Measurements from ENCODE around the gene IDNK. TPM values are rescaled to one million over a fixed set of nuclear protein-coding genes. Genes with fewer than 3 reads are reported as not detected.

The IDNK gene
- total RNA-seq, 1 donor from 2014 or later: 4.5 TPM

DNA sequence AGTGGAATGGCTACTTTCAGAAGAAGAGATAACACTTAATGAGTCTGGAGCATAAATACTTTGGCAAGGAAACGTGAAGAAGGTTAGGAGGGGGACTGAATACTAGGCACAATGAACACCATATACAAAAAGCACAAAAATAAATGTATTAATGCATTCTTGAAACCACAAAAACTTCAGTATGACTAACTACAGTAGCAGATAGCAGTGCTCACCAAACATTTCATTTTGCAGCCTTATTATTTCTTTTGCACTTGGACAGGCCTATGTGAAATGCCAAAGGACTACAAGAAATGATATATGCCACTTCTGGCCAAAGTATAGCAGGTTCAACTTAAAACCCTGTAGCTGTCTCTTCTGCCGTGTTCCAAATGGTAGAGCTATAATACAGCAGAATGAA is 58.5 kb downstream of the IDNK start:
- DNase-seq (ENCODE audit: low spot score, unreplicated experiment): no peak
- Mint-ChIP-seq H3K4me3 (ENCODE audit: low read depth) (no peak overlapping the region), H3K36me3 (ENCODE audit: insufficient read depth) (peaks cover 23% of the 10 kb centered on the region), H3K27ac (peak overlapping the region; percentile 39), H3K4me1 (ENCODE audit: low read depth) (peaks cover 11% of the 10 kb centered on the region), H3K27me3 (no peaks in the 10 kb centered on the region), H3K9me3 (ENCODE audit: low read depth) (no peaks in the 10 kb centered on the region)
- no peak for TF ChIP-seq CTCF (IDR thresholded peaks at IDR 0.05; ENCODE audit: unreplicated experiment)

- H3K4me1 Mint-ChIP-seq (ENCODE audit: low read depth): peaks cover 10% of the 10 kb centered on the region
- H3K9me3 Mint-ChIP-seq (ENCODE audit: low read depth): no peaks in the 10 kb centered on the region
- no peak overlapping the region for H3K4me3 Mint-ChIP-seq (ENCODE audit: low read depth)
- peaks cover 2% of the 10 kb centered on the region for H3K36me3 Mint-ChIP-seq (ENCODE audit: insufficient read depth)
- no peak for DNase-seq (ENCODE audit: low spot score, unreplicated experiment)
- no peaks in the 10 kb centered on the region for H3K27me3 Mint-ChIP-seq
- H3K27ac Mint-ChIP-seq: no peak overlapping the region
- TF ChIP-seq CTCF (IDR thresholded peaks at IDR 0.05; ENCODE audit: unreplicated experiment): no peak
These were observed 66.0 kb downstream of the IDNK start for GRCh38 chr9:83688921-83689320.

- H3K9me3 Mint-ChIP-seq (ENCODE audit: low read depth): no peaks in the 10 kb centered on the region
- no peak overlapping the region for H3K27ac Mint-ChIP-seq
These were observed 68.5 kb downstream of the IDNK start for GRCh38 chr9:83691492-83691891.

More at GRCh38 chr9:83691492-83691891, 68.5 kb downstream of the IDNK start:
- no peaks in the 10 kb centered on the region for H3K27me3 Mint-ChIP-seq
- no peak for DNase-seq (ENCODE audit: low spot score, unreplicated experiment)
- H3K36me3 Mint-ChIP-seq (ENCODE audit: insufficient read depth): no peaks in the 10 kb centered on the region
- no peak for TF ChIP-seq CTCF (IDR thresholded peaks at IDR 0.05; ENCODE audit: unreplicated experiment)
- no peak overlapping the region for H3K4me3 Mint-ChIP-seq (ENCODE audit: low read depth)
- H3K4me1 Mint-ChIP-seq (ENCODE audit: low read depth): peaks cover 7% of the 10 kb centered on the region

Other genes starting within 250 kb of the IDNK start
- gene FRMD3, start 84.7 kb upstream of the IDNK start, total RNA-seq: 0.65 and 0.73 TPM in 2 replicates
- 103 and 108 TPM in 2 replicates for gene UBQLN1, start 84.8 kb downstream of the IDNK start, total RNA-seq
- 22.0 and 22.9 TPM in 2 replicates for gene GKAP1, start 194.6 kb downstream of the IDNK start, total RNA-seq

Data from progenitor cell of endocrine pancreas (in vitro differentiated cells).